GM19025 (cell line): ENCODE data around the gene FAM110A.
"Not testable (repeated sequence)": the region's sequence is repeated elsewhere in the genome, so short reads cannot be mapped to it uniquely, and the experiment has no call there.

ENCODE experiments used
- ATAC-seq: cut with Tn5 transposase; IDR thresholded peaks from one replicate; pipeline ENCODE4 v1.9.1; 2021; ENCODE audit warnings: mild to moderate bottlenecking, low read depth, moderate library complexity; ENCODE audit not compliant: unreplicated experiment

Gene FAM110A

GRCh38 chr20:833450-834150 lies at the start of gene FAM110A:
FAM110A (plus strand) TSS chr20:833715; CDS start chr20:844805, 11,090 bp downstream.
- peak; percentile 98 for ATAC-seq

DNA sequence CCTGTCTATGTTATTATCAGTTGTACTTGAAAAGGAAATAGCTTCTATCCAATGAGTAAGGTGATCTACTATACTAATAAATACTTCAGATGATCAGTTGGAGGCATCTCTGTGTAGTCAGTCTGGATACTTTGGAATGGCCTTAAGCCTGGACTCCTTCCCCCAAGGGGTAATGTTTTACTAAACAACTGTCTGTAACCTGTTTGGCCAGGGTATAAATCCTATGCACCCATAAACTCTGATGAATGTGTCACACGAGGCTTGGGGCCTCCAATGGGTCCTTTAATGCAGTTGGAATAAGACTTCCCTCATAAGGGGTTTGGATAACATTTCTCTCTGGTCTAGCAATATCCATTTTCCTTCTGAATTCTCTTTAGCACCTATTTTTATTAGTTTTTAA lies 45.7 kb upstream of the FAM110A start:
- ATAC-seq: no peak

DNA sequence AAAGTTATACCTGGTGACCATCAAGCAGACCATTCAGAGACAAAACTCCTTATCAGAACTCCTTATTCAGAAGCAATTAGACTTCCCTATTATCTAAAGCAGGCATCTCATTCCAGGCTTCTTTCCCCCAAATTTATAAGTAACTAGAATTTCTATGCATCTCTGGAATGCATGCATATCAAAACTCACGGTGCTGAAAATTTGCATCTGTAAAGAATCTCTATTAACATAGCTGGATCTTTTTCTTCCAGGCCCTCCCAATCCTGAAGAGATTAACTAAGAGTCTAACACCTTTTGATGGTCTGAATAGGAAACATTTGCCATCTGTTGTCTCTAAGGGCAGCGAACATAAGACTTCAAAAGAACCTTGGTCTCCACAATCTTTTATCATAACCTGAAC lies 42.5 kb upstream of the FAM110A start:
- no peak for ATAC-seq

DNA sequence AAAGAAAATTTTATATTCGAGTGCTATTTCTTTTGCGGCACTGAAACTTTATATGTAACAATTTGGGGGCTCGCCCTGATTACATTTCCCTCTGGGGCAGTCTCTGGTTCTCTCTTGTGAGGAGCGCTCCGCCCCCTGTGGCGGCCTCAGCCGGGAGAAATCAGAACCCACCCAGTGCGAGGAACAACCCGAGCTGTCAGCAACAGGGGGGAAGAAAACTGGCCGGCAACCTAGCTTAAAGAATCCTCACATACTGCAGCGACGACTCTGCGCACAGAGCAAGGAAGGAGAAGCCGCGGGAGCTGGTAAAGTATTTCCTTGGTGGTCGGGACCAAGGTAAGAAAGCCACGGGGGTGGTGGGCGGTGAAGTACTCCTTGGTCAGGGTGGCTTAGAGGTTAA lies 41.3 kb upstream of the FAM110A start:
- ATAC-seq: no peak

GRCh38 chr20:796921-797320 lies 36.6 kb upstream of the FAM110A start:
- ATAC-seq: no peak

DNA sequence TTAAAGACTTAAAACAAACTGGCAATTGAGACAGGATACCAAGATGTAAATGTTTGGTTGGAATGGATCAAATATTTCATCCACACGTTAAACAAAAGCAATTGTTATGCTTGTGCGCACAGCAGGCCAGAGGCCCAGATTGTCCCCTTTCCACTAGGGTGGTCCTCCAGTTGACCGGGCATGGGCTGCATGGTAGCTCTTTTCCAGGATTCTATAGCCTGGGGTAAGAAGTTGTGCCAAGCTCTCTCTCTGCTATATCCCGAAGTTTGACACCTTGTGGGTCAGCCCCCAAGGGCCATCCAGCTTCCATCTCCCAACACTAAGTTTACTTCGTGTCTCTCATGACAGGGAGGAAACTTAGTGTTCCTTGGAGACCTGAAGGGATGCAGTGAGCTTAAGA lies 34.8 kb upstream of the FAM110A start:
- ATAC-seq: not testable (repeated sequence)

DNA sequence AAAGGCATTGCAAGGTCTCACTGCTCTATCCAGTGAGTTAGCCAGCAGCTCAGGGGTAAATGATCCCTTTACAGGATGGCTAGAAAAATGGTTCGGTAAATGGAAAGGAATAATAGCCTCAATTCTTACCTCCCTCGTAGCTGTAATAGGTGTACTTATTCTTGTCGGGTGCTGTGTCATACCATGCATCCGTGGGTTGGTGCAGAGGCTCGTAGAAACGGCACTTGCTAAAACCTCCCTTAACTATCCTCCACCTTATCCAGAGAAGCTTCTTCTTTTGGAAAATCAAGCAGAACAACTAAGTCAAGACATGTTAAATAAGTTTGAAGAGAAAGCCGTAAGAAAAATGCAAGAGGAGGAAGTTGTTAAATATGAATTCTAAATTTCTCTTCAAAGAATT lies 33.5 kb upstream of the FAM110A start:
- ATAC-seq: not testable (repeated sequence)

GRCh38 chr20:801678-802077 lies 31.8 kb upstream of the FAM110A start:
- ATAC-seq: no peak

DNA sequence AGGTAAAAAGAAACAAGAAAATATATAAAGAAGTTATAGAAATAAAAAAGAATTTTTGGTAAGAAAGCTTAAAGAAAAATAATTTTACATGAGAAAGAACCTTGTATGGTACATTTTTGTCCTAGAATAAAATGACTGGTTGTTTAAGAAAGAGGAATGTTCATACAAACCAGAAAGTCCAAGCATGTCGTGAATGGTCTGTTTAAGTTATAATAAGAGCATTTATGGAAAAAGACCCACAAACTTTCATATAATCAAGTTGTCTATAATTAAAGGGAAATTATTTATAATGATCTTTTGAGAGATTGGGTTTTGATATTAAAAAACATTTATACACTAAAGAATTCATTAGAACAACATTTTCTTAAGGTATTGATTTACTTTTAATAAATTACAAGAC lies 27.8 kb upstream of the FAM110A start:
- ATAC-seq: no peak

GRCh38 chr20:811776-812434 lies 21.6 kb upstream of the FAM110A start:
- not testable (repeated sequence) for ATAC-seq

- not testable (repeated sequence) for ATAC-seq
Observed at GRCh38 chr20:812435-812814, 21.1 kb upstream of the FAM110A start.

- ATAC-seq: no peak
Observed at GRCh38 chr20:813390-813789, 20.1 kb upstream of the FAM110A start.

GRCh38 chr20:815226-815625 lies 18.3 kb upstream of the FAM110A start:
- ATAC-seq: no peak

DNA sequence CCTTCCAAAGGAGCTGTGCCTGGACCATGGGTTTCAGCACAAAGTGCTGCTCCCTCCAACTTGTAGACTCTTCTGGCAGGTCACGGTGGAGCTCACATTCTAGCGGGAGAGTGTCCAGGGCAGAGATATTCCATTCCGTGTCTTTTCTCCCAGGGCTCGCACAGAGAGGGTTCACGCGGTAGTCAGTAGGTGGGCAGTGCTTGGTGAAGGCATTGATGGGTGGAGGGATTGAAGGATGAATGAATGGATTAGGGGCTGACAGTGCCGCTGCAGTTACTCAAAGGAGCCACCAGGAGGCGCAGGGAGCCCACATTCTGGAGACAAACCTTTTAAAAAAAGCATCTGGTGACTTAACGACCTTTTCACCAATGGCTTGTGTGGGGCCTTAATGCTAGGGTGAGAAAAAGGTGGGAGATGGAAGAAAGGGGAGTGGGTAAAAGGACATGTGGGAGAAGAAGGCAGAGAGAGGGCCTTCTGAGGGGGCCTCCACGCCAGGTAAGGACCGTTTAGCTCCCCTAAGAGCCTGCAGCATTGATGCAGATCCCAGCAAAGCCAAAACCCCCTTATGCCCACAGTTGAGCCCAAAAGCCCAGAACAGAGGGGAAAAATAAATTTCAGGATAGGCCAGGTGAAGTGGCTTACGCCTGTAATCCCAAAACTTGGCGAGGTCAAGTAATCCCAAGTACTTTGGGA lies 17.5 kb upstream of the FAM110A start:
- no peak for ATAC-seq

- no peak for ATAC-seq
Observed at GRCh38 chr20:818001-818664, 15.4 kb upstream of the FAM110A start.

- no peak for ATAC-seq
Observed at GRCh38 chr20:819680-820322, 13.7 kb upstream of the FAM110A start.

GRCh38 chr20:820323-820953 lies 13.1 kb upstream of the FAM110A start:
- ATAC-seq: no peak

GRCh38 chr20:821046-821730 lies 12.3 kb upstream of the FAM110A start:
- no peak for ATAC-seq

- no peak for ATAC-seq
Observed at GRCh38 chr20:821731-822065, 11.8 kb upstream of the FAM110A start.
